ENCODE measurements around the gene GVQW3. TPM values are rescaled to one million over a fixed set of nuclear protein-coding genes. Genes with fewer than 3 reads are reported as not detected.

The GVQW3 gene
- total RNA-seq, 2 experiments from 2014 or later = 2.3 to 3.3 TPM

DNA sequence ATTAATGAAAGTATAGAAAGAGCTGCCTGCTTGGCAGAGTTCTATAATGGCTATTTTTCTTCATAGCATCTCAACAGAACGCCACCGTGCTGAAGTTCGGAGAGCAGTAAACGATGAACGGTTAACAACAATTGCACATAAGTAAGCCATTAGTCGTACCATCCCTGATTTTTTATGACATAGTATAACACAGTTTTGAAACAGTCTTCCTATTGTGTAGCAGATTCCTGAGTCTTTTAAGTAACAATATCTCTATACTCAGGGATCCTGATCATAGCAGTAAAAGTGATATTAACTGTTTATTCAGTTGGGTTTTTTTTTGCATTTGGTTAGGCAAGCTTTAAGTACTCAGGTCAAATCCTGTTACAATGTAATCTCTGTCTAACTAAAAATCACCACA lies 72.1 kb downstream of the GVQW3 start:
- H3K4me3 Mint-ChIP-seq = no peak overlapping the region
- no peaks in the 10 kb centered on the region for H3K27me3 Mint-ChIP-seq
- H3K4me1 Mint-ChIP-seq (ENCODE audit: low read depth) = peaks cover 7% of the 10 kb centered on the region
- ChIA-PET POLR2A (no interaction called here), CTCF (no interaction called here)
- H3K36me3 Mint-ChIP-seq = peaks cover 26% of the 10 kb centered on the region
- H3K9me3 Mint-ChIP-seq = no peaks in the 10 kb centered on the region
- DNase-seq = no peak
- intact Hi-C loops (cut with micrococcal nuclease) = no loop called here
- no peak overlapping the region for H3K27ac Mint-ChIP-seq

DNA sequence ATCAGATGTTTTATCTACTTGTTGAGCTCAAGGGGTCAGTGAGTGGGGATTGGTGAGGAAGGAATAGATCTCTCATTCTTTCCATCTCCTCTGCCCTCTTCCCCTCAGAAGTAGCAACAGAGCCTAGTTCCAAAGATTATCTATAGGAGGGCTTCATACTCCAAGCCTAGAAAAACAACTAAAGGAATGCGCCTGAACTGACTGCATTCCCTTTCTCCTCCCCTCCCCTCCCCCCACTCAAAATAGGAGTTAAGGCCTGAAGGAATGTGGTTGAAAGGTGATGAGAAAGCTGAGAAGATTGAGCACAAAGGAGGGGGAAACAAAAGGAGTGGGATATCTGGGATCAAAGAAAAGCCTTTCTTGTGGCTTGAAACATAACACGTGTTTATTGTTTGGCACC lies 74.2 kb downstream of the GVQW3 start:
- Mint-ChIP-seq H3K4me1 (ENCODE audit: low read depth) (no peaks in the 10 kb centered on the region), H3K27ac (no peak overlapping the region), H3K36me3 (peaks cover 33% of the 10 kb centered on the region), H3K27me3 (no peaks in the 10 kb centered on the region), H3K9me3 (no peaks in the 10 kb centered on the region), H3K4me3 (no peak overlapping the region)
- CTCF ChIA-PET = interaction anchor here (1.0 to 1.1 kb wide), 2 partner anchors 9 to 20 kb away, joined by 3 read pairs; no protein-coding TSS in a partner anchor
- POLR2A ChIA-PET = no interaction called here
- no peak for DNase-seq
- intact Hi-C loops (cut with micrococcal nuclease) = no loop called here

DNA sequence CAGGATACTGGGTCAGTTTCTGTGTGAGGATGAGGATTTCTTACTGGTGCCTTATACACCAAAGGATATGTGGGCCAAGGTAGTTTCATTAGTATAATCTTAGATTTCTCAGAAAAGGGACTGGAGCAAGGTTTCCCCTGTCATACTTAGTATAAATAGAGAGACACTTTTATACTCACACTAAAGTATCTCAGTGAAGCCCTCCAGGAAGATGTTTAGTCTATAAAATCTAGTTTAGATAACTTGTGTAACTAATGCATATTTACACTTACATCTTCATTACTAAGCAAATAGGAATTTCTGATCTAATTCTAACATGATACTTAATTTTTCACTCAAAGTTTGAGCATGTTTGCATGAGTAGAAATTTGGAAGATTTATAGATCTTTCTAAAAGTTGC lies 74.8 kb downstream of the GVQW3 start:
- no peaks in the 10 kb centered on the region for H3K9me3 Mint-ChIP-seq
- no peaks in the 10 kb centered on the region for H3K27me3 Mint-ChIP-seq
- ChIA-PET POLR2A (no interaction called here), CTCF (interaction anchor here (1.0 kb wide), 1 partner anchor 19 kb away, joined by 3 read pairs; no protein-coding TSS in a partner anchor)
- intact Hi-C loops (cut with micrococcal nuclease) = no loop called here
- H3K4me1 Mint-ChIP-seq (ENCODE audit: low read depth) = no peaks in the 10 kb centered on the region
- no peak for DNase-seq
- peaks cover 32% of the 10 kb centered on the region for H3K36me3 Mint-ChIP-seq
- H3K27ac Mint-ChIP-seq = no peak overlapping the region
- no peak overlapping the region for H3K4me3 Mint-ChIP-seq

DNA sequence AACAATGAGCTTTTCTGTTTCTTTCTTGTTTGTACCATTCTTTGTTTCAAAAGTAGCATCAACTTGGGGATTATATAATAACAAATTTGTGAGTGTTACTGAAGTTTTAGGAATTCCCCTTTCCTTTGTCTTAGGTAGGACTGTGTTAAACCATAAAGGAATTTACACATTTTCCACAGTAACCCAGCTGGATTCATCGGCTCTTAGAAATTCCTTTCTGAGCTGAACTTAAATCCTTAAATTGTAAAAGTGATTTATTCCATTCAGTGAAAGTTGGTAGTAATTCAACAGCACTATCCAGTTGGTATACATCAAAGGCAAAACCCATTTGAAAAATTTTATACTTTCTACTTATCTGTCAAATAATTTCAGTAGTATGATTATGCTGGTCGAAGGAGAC lies 75.4 kb downstream of the GVQW3 start:
- no peaks in the 10 kb centered on the region for H3K9me3 Mint-ChIP-seq
- H3K27ac Mint-ChIP-seq = no peak overlapping the region
- no peak for DNase-seq

More for the DNA sequence above, 75.4 kb downstream of the GVQW3 start:
- no peaks in the 10 kb centered on the region for H3K27me3 Mint-ChIP-seq
- H3K4me1 Mint-ChIP-seq (ENCODE audit: low read depth) = no peaks in the 10 kb centered on the region
- CTCF ChIA-PET = no interaction called here
- no peak overlapping the region for H3K4me3 Mint-ChIP-seq
- POLR2A ChIA-PET = no interaction called here
- H3K36me3 Mint-ChIP-seq = peaks cover 30% of the 10 kb centered on the region
- intact Hi-C loops (cut with micrococcal nuclease) = no loop called here

Other genes with a start within 250 kb of the GVQW3 start
- not detected for gene WNT11, start 174.8 kb upstream of the GVQW3 start, total RNA-seq
- gene THAP12, start 191 bp upstream of the GVQW3 start, total RNA-seq = 10 to 100 TPM; 46.2 to 49.2 TPM
- 10 to 100 TPM; 23.5 to 25.4 TPM for gene EMSY, start 63.7 kb downstream of the GVQW3 start, total RNA-seq